GM12874 (cell line): ENCODE results near the gene RORB.

Experiments used
- CTCF ChIP-seq: IDR thresholded peaks from 2 replicates; pipeline ENCODE4 v1.5.1; 2011; ENCODE audit warnings: low read depth, mild to moderate bottlenecking, control low read depth, low read length, moderate library complexity; ENCODE audit not compliant: insufficient read depth

The RORB gene

GRCh38 chr9:74719306-74719705, 222.2 kb downstream of the RORB start:
- TF ChIP-seq CTCF, result no peak

GRCh38 chr9:74721696-74722660, 224.8 kb downstream of the RORB start:
- TF ChIP-seq CTCF, result no peak

GRCh38 chr9:74724317-74724716, 227.2 kb downstream of the RORB start:
- TF ChIP-seq CTCF, result no peak

- TF ChIP-seq CTCF, result no peak
These were observed 229.4 kb downstream of the RORB start for GRCh38 chr9:74726581-74726980.

- TF ChIP-seq CTCF, result no peak
These were observed 231.0 kb downstream of the RORB start for GRCh38 chr9:74728176-74728575.

GRCh38 chr9:74729136-74729695, 232.1 kb downstream of the RORB start:
- TF ChIP-seq CTCF, result no peak

GRCh38 chr9:74735761-74736160, 238.6 kb downstream of the RORB start:
- TF ChIP-seq CTCF, result no peak
